Activated CD4-positive, alpha-beta memory T cell treated with anti-CD3 and anti-CD28 coated beads, Interleukin-2, amount 10 ng/mL, durations not matched to agents 7 days and 5 days (primary cell): Measurements from ENCODE around the gene PSMD1. TPM values are rescaled to one million over a fixed set of nuclear protein-coding genes. Genes with fewer than 3 reads are reported as not detected.
"Not testable (repeated sequence)": the region's sequence is repeated elsewhere in the genome, so short reads cannot be mapped to it uniquely, and the experiment has no call there.

Experiments
- CTCF ChIA-PET: fragments of 350-600 bp; sonication (Branson Sonifier 250); formaldehyde crosslinking; loops from one replicate; lab custom pipeline; 2021; ENCODE audit warnings: antibody characterized with exemption, inconsistent platforms; lab: Charles Lee
- POLR2A ChIA-PET: fragments of 350-600 bp; sonication (Branson Sonifier 250); formaldehyde crosslinking; loops from one replicate; lab custom pipeline; 2021; ENCODE audit warnings: antibody characterized with exemption; lab: Charles Lee
- DNase-seq: peaks from one replicate; pipeline ENCODE4 v3.0.0-alpha.2; 2020
- H3K27ac Mint-ChIP-seq: one replicate; pipeline ENCODE4 v1.8.0; 2021; ENCODE audit warnings: mild to moderate bottlenecking, mixed read lengths
- H3K27me3 Mint-ChIP-seq: one replicate; pipeline ENCODE4 v1.8.0; 2021; ENCODE audit warnings: mixed read lengths
- H3K36me3 Mint-ChIP-seq: one replicate; pipeline ENCODE4 v1.8.0; 2021; ENCODE audit warnings: low read depth, mixed read lengths
- H3K4me1 Mint-ChIP-seq: one replicate; pipeline ENCODE4 v1.8.0; 2021; ENCODE audit warnings: mixed read lengths
- H3K4me3 Mint-ChIP-seq: one replicate; pipeline ENCODE4 v1.8.0; 2021; ENCODE audit warnings: mild to moderate bottlenecking, mixed read lengths
- H3K9me3 Mint-ChIP-seq: one replicate; pipeline ENCODE4 v1.8.0; 2021; ENCODE audit warnings: mixed read lengths
- total RNA-seq, 2 experiments: library from RNA; stranded (reverse); gene quantifications; one replicate each; pipeline ENCODE4 v1.2.3, GENCODE V29; 2021

PSMD1 gene
- total RNA-seq, 2 experiments from 2014 or later, result 79.3 to 80.0 TPM

DNA sequence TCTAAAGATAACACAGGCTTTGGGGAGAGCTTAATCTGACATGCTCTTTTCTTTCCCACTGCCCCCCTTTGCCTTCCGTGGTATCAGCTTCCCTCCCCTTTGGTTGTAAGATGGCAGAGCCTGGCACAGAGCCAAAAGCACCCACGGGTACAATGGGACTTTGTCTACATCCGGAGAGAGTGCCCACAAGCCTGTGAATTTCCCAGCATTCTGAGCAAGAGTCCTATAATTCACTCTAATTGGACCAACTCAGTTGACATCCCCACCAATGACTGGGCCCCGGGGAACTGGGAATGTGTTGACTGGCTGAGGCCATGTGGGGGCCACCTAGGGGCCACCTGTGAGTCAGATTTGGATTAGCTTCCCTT lies 39.5 kb upstream of the PSMD1 start:
- CTCF ChIA-PET, result interaction anchor here (0.6 to 1.5 kb wide), 3 partner anchors 10 to 347 kb away, joined by 3 to 4 read pairs (median 3); no protein-coding TSS in a partner anchor
- no peaks in the 10 kb centered on the region for H3K9me3 Mint-ChIP-seq
- no peak overlapping the region for H3K4me3 Mint-ChIP-seq
- H3K27ac Mint-ChIP-seq, result no peak overlapping the region
- no peaks in the 10 kb centered on the region for H3K4me1 Mint-ChIP-seq
- POLR2A ChIA-PET, result no interaction called here
- no peak for DNase-seq
- peaks cover 36% of the 10 kb centered on the region for H3K27me3 Mint-ChIP-seq
- H3K36me3 Mint-ChIP-seq, result no peaks in the 10 kb centered on the region

DNA sequence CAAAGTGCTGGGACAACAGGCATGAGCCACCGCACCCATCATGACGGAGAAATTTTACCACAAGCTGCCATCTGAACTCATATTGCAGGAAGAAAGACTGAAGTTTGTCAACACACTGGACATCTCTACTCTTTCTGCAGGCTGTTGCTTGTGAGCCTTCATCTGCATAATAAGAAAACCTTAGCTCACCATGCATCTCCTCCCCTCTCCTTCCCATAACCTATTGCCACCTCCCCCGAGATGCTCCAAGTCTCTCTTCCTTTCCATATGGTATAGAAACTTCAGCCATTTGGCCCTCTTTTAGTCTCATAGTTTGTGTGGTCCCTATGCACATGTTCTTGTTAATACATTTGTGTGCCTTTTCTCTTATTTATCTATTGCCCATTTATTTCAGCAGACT lies 38.5 kb upstream of the PSMD1 start:
- H3K36me3 Mint-ChIP-seq, result no peaks in the 10 kb centered on the region
- peaks cover 28% of the 10 kb centered on the region for H3K27me3 Mint-ChIP-seq
- no peak overlapping the region for H3K4me3 Mint-ChIP-seq
- no peak overlapping the region for H3K27ac Mint-ChIP-seq
- no peaks in the 10 kb centered on the region for H3K9me3 Mint-ChIP-seq
- DNase-seq, result no peak
- no peaks in the 10 kb centered on the region for H3K4me1 Mint-ChIP-seq
- POLR2A ChIA-PET, result no interaction called here
- CTCF ChIA-PET, result interaction anchor here (0.6 kb wide), 1 partner anchor 348 kb away, joined by 4 read pairs; no protein-coding TSS in a partner anchor

DNA sequence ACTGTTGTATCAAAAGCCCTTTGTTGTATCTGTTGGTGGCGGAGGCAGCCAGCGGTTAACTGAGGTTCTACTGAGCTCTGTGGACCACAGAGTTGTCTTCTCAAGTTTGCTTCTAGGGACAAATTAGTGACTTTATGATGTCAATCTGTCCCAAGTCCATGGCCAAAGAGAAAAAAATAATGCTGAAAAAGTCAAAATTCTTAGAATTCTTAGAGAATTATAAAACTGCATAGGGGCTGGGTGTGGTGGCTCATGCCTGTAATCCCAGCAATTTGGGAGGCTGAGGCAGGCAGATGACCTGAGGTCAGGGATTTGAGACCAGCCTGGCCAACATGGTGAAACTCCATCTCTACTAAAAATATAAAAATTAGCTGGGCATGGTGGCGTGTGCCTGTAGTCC lies 31.6 kb upstream of the PSMD1 start:
- H3K36me3 Mint-ChIP-seq, H3K4me3 Mint-ChIP-seq, DNase-seq, H3K27ac Mint-ChIP-seq, H3K4me1 Mint-ChIP-seq, CTCF ChIA-PET, POLR2A ChIA-PET, H3K9me3 Mint-ChIP-seq: not testable (repeated sequence)
- peaks cover 21% of the 10 kb centered on the region for H3K27me3 Mint-ChIP-seq

DNA sequence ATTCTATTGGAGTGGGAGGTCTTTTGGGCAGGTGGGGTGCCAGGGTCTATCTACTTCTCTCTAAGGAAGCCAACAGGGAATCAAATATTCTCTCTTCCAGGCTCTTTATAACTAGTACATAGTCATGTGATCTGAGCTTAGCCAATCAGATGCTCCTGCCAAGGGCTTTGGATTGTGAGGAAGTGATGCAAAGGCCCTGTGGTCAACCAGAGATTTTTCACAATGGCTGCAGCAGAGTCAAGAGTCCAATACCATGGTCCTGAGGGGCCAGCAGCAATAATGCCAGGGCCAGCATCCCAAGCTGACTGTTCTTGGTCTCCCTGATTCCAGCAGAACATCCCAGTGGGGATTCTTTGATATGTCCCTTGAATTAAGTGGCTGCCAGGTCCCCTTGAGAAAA lies 27.8 kb upstream of the PSMD1 start:
- Mint-ChIP-seq H3K27me3 (peaks cover 21% of the 10 kb centered on the region), H3K4me3 (no peak overlapping the region), H3K4me1 (no peaks in the 10 kb centered on the region), H3K27ac (no peak overlapping the region), H3K9me3 (no peaks in the 10 kb centered on the region), H3K36me3 (no peaks in the 10 kb centered on the region)
- ChIA-PET CTCF (no interaction called here), POLR2A (no interaction called here)
- DNase-seq, result no peak

DNA sequence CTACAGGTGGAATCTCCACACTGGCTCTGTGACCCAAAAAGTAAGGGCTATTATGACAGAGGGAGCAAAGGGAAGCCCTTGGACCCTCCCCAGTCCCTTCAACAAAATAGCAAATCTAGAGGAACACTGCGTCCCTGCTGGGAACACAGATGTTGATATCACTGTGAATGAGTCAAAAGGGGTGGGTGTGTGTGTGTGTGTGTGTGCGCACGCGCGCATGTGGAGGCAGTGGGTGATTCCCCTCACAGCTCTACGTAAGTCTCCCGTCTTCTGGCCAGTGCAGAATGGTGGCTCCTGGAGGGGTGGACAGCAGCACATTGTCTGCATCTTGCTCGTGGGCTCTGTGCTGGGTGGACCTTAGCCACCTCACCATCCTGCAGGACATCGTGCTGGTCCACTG lies 27.1 kb upstream of the PSMD1 start:
- no peak overlapping the region for H3K4me3 Mint-ChIP-seq
- POLR2A ChIA-PET, result no interaction called here
- no peaks in the 10 kb centered on the region for H3K36me3 Mint-ChIP-seq
- no peak overlapping the region for H3K27ac Mint-ChIP-seq
- no peak for DNase-seq
- no peaks in the 10 kb centered on the region for H3K9me3 Mint-ChIP-seq
- CTCF ChIA-PET, result interaction anchor here (0.6 to 2.3 kb wide), 2 partner anchors 23 to 124 kb away, joined by 3 to 8 read pairs; no protein-coding TSS in a partner anchor
- H3K27me3 Mint-ChIP-seq, result peaks cover 25% of the 10 kb centered on the region
- H3K4me1 Mint-ChIP-seq, result no peaks in the 10 kb centered on the region

DNA sequence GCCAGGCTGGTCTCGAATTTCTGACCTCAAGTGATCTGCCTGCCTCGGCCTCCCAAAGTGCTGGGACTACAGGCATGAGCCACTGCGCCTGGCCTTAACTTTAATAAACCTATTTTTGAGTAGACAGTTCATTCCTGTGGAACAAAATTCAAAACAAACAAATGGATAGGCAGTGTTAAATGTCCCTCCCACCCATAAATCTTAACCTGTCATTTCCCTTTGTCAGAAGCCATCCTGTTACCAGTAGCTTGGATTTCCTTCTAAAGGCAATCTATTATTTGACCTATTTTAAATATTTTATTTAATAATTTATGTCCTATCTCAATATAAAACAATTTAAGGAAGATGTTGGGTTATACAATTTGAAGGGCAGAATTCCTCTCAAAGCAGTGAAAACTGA lies 25.9 kb upstream of the PSMD1 start:
- no peaks in the 10 kb centered on the region for H3K36me3 Mint-ChIP-seq
- no peak overlapping the region for H3K27ac Mint-ChIP-seq
- no peaks in the 10 kb centered on the region for H3K9me3 Mint-ChIP-seq
- POLR2A ChIA-PET, result no interaction called here
- H3K27me3 Mint-ChIP-seq, result peaks cover 31% of the 10 kb centered on the region
- no peak for DNase-seq
- CTCF ChIA-PET, result interaction anchor here (2.3 kb wide), 1 partner anchor 22 kb away, joined by 8 read pairs; no protein-coding TSS in a partner anchor
- no peaks in the 10 kb centered on the region for H3K4me1 Mint-ChIP-seq
- no peak overlapping the region for H3K4me3 Mint-ChIP-seq

DNA sequence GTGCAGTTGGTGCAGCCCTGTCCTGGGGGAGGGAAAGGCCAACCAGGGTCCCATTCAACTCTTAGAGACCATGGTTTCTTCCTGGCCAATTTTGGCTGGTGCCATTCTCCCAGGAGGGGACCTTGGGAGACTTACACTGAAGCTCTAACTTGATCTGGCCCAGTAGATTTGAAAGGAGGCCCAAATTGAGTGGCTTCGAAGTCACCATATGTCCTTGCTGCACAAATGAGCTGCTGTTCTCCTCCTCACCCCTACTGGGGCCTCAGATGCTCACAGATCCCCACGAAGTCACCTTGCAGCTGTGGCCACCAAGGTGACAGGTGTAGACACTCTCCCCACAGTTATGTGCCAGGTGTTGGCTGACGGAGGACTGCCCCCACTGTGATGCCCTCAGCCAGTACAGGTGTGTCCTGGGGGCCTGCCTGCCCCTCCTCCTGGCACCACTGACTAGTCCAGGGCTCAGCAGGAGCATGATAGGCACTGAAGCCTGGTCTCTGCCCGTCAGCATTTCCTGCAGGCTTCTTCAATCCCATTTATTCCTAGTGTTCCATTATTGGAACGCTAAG lies 24.0 kb upstream of the PSMD1 start:
- no peaks in the 10 kb centered on the region for H3K36me3 Mint-ChIP-seq
- peaks cover 2% of the 10 kb centered on the region for H3K4me1 Mint-ChIP-seq
- H3K9me3 Mint-ChIP-seq, result no peaks in the 10 kb centered on the region
- H3K27ac Mint-ChIP-seq, result no peak overlapping the region
- peaks cover 44% of the 10 kb centered on the region for H3K27me3 Mint-ChIP-seq
- ChIA-PET CTCF (no interaction called here), POLR2A (interaction anchor here (0.5 to 1.4 kb wide), 2 partner anchors 9 to 20 kb away, joined by 3 read pairs; no protein-coding TSS in a partner anchor)
- DNase-seq, result no peak
- no peak overlapping the region for H3K4me3 Mint-ChIP-seq

DNA sequence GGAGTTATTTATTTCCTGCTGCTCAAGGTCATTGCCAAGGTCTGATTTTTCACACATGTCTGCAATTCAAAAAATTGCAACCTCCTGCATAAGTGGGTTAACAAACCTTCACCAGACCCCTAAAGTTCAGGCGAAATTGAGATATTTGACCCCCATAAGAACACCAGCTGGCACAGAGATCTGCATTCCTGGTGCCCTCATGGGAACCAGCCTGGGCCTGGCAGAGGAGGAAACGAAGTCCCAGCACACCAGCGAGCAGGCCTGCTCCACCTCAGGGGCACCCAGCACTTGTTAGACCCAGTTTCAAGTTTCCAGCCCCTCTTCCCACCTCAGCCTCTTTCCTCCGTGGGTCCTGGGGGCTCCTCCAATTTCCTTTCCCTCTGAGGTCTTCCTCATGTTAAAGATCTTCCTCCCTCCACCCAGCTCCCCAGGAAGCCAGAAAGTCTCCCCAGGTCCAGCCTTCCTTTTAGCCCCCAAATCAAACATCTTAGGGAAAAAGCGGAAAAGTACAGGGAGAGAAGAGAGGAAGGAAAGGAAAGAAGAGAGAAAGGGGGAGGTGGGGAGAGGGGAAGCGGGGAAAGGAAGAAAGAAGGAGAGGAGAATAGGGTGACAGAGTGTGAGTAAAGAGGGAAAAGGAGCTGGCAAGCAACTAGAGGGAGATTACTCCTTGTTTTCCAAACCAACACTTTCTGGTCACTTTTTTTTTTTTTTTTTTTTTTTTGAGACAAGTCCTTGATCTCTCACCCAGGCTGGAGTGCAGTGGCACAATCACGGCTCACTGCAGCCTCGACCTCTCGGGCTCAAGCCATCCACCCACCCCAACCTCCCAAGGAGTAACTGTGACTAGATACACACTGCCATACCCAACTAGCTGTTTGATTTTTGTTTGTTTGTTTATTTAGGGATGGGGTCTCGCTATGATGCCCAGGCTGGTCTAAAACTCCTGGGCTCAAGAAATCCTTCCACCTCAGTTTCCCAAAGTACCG lies 23.2 kb upstream of the PSMD1 start:
- CTCF ChIA-PET, result interaction anchor here (0.7 kb wide), 1 partner anchor 1000 kb away, joined by 3 read pairs; no protein-coding TSS in a partner anchor
- no peaks in the 10 kb centered on the region for H3K36me3 Mint-ChIP-seq
- H3K4me1 Mint-ChIP-seq, result peaks cover 6% of the 10 kb centered on the region
- no peak overlapping the region for H3K4me3 Mint-ChIP-seq
- H3K27me3 Mint-ChIP-seq, result peaks cover 47% of the 10 kb centered on the region
- no peaks in the 10 kb centered on the region for H3K9me3 Mint-ChIP-seq
- no peak for DNase-seq
- POLR2A ChIA-PET, result interaction anchor here (0.7 kb wide), 1 partner anchor 193 kb away, joined by 4 read pairs; no protein-coding TSS in a partner anchor
- no peak overlapping the region for H3K27ac Mint-ChIP-seq

DNA sequence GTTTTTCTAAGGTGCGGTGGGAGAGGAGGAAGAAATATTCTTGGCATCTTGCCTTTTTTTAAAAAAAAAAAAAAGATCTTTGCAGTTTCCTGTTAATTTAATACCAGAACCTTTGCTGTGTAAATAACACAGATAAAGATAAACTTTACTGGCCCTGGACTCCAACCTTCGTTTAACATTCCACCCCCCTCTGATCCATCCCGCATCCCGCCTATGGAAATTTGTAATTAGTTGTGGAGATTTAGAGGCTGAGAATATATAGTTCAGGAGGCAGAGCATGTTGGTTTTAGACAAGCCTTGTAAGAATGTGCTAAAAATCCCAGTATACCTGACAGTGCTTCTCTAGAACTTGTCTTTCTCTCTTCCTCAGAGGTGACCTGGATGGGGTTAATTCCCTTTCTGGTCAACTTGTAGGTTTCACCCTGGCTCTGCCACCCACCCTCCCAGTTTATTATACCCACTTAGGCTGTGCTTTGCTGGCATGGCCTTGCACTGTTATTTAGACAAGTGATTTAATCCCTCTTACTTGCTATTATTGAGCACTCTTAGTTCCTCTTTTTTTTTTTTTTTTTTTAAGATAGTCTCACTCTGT lies 22.3 kb upstream of the PSMD1 start:
- ChIA-PET CTCF (no interaction called here), POLR2A (no interaction called here)
- DNase-seq, result no peak
- Mint-ChIP-seq H3K4me1 (peaks cover 6% of the 10 kb centered on the region), H3K27ac (no peak overlapping the region), H3K9me3 (no peaks in the 10 kb centered on the region), H3K4me3 (no peak overlapping the region), H3K27me3 (peaks cover 55% of the 10 kb centered on the region), H3K36me3 (no peaks in the 10 kb centered on the region)

DNA sequence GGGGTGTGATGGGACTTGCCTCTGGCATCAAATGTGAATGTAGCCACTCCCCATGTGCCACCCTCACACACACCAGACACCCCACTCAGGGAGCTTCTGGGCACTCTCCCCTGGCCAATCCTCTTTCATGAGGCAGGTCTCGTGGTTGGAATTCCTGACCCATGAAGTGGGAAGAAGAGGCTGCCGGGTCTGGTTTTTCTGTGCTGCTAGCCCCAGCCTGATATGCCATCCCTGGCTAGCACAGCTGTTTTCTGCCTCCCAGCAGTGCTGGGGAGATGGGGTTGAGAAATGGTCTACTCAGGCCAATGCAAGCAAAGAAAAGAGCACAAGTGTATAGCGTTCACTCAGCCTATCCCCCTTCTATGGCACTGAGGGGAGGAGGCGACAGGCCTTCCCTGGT lies 20.5 kb upstream of the PSMD1 start:
- Mint-ChIP-seq H3K27ac (no peak overlapping the region), H3K4me1 (peaks cover 6% of the 10 kb centered on the region), H3K4me3 (no peak overlapping the region), H3K36me3 (no peaks in the 10 kb centered on the region), H3K27me3 (peaks cover 71% of the 10 kb centered on the region), H3K9me3 (no peaks in the 10 kb centered on the region)
- CTCF ChIA-PET, result interaction anchor here (1.0 kb wide), 1 partner anchor 17 kb away, joined by 4 read pairs; no protein-coding TSS in a partner anchor
- no peak for DNase-seq
- POLR2A ChIA-PET, result no interaction called here

DNA sequence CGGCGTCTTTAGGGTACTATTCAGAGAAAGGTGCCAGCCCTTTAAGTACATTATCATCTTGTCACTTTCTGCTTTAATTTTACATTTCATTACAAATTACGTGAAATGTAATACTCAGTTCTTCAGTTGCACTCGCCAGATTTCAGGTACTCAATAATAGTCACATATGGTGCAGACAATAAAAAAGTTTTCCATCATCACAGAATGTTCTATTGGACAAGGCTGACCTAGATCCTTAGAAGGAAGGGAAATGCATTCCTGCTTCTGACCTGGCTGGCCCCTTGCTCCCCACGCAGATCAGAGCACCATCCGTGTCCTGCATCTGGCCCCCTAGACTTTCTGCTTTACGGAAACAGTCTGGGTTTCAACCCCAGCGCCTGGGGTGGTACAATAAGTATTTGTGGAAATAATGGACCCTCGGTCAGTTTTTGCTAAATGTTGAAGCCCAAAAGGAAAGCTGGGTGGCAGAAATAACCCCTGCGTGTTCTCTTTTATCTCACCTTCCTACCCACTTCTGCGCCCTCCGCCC lies 20.0 kb upstream of the PSMD1 start:
- ChIA-PET CTCF (no interaction called here), POLR2A (interaction anchor here (1.0 kb wide), 1 partner anchor 12 kb away, joined by 3 read pairs; no protein-coding TSS in a partner anchor)
- no peak for DNase-seq
- H3K27ac Mint-ChIP-seq, result no peak overlapping the region
- no peaks in the 10 kb centered on the region for H3K36me3 Mint-ChIP-seq
- H3K4me3 Mint-ChIP-seq, result peak overlapping the region; percentile 8
- H3K4me1 Mint-ChIP-seq, result peaks cover 6% of the 10 kb centered on the region
- H3K9me3 Mint-ChIP-seq, result no peaks in the 10 kb centered on the region
- H3K27me3 Mint-ChIP-seq, result peaks cover 76% of the 10 kb centered on the region

DNA sequence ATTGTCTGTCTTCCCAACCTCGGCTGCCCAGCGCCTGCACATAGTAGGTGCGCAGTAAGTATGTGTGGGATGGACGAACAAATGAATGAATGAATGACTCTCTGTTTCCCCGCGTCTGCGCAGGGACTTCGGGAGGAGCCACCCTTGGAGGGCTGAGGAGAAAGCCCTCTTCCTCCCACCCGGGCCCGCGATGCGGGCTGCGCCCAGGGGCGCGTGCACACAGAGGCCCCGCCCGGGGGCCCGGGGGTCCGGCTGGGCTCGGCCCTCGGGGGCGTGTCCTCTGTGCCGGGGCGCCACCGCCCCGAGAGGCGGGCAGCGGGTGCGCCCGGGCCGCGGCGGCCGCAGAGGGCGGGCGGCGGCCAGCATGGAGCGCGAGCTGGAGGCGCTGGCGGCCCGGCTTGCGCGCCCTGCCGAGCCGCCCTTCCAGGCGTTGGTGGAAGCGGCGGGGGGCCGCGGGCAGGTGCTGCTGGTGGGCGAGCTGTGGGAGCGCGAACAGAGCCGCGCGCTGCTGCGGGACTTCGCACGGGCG lies 19.4 kb upstream of the PSMD1 start, which contains the start of gene C2orf72:
Gene C2orf72, plus strand, starts transcription at position 322 of the 529 bp plus-strand sequence. Its CDS starts 43 bp downstream, at position 365.
- Mint-ChIP-seq H3K27ac (no peak within 1 kb of the TSS), H3K4me3 (peak within 1 kb of the TSS; percentile 8), H3K9me3 (no peaks in the 10 kb centered on the region), H3K27me3 (peaks cover 79% of the 10 kb centered on the region), H3K36me3 (no peaks in the 10 kb centered on the region), H3K4me1 (peaks cover 6% of the 10 kb centered on the region)
- ChIA-PET CTCF (no interaction called here), POLR2A (interaction anchor here (1.0 kb wide), 1 partner anchor 11 kb away, joined by 3 read pairs; no protein-coding TSS in a partner anchor)
- DNase-seq, result no peak
